ENCODE measurements around the gene FXR2. TPM values are rescaled to one million over a fixed set of nuclear protein-coding genes. Genes with fewer than 3 reads are reported as not detected.

The FXR2 gene
- 118 and 130 TPM in 2 replicates for polyA plus RNA-seq
- polyA minus RNA-seq: 104 and 127 TPM in 2 replicates

DNA sequence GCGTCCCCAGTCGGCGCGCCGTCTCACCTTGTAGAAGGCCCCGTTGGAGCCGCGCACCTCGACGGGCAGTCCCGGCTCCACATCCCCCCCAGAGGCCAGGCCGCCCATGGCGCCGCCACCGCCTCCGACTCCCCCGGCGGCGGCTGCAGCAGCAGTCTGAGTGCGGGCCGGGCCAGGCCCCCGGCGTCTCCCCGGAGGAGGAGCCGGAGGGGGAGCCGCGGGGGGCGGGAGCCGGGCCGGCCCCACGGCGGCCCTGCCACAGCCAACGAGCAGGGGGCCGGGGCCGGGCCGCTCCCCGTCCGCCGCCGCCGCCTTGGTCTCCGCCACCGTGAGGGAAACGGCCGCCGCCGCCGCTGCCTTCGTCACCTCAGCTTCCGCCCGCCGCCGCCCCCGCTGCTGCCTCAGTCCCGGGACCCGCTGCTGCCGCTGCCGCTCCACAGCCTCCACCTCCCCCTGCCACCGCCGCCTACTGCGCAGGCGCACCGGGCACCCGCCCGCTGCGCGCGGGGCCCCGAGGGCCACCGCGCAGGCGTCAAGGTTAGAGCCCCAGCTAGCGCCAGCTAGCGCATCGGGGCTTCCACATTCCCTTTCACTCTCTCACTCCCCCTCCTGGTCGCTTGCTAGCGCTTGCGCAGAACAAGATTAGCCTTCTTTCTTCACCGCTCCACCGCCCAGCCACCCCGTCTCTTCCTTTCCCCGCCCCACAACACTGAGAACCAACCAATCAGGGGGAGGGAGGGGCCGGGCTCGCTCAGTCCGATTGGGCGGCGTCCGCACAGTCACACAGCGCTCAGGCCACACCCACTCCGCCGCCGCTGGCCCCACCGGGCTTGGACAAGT, at the start of gene FXR2:
Gene FXR2 (minus strand): TSS at position 473 of the 840 bp plus-strand sequence. CDS start 365 bp downstream, at position 108.
- TF ChIP-seq TAF1 (IDR thresholded peaks at IDR 0.05; ENCODE audit: low read depth) (no peak), EP300 (conservative IDR thresholded peaks at IDR 0.05; ENCODE audit: poor library complexity, severe bottlenecking) (peak; percentile 69), POLR2AphosphoS5 (IDR thresholded peaks at IDR 0.05) (peak; percentile 98), SMC3 (conservative IDR thresholded peaks at IDR 0.05; ENCODE audit: poor library complexity) (peak; percentile 57), RAD21 (conservative IDR thresholded peaks at IDR 0.05) (peak; percentile 56), EZH2 (IDR thresholded peaks at IDR 0.05; ENCODE audit: borderline replicate concordance, insufficient read depth, low read length, poor library complexity, severe bottlenecking) (no peak), MXI1 (conservative IDR thresholded peaks at IDR 0.05; ENCODE audit: poor library complexity, severe bottlenecking) (peak; percentile 42)
- TF ChIP-seq, protein P1, sequence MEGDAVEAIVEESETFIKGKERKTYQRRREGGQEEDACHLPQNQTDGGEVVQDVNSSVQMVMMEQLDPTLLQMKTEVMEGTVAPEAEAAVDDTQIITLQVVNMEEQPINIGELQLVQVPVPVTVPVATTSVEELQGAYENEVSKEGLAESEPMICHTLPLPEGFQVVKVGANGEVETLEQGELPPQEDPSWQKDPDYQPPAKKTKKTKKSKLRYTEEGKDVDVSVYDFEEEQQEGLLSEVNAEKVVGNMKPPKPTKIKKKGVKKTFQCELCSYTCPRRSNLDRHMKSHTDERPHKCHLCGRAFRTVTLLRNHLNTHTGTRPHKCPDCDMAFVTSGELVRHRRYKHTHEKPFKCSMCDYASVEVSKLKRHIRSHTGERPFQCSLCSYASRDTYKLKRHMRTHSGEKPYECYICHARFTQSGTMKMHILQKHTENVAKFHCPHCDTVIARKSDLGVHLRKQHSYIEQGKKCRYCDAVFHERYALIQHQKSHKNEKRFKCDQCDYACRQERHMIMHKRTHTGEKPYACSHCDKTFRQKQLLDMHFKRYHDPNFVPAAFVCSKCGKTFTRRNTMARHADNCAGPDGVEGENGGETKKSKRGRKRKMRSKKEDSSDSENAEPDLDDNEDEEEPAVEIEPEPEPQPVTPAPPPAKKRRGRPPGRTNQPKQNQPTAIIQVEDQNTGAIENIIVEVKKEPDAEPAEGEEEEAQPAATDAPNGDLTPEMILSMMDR (IDR thresholded peaks at IDR 0.05; ENCODE audit: poor library complexity, severe bottlenecking): peak; percentile 99
- TF ChIP-seq, protein P2, sequence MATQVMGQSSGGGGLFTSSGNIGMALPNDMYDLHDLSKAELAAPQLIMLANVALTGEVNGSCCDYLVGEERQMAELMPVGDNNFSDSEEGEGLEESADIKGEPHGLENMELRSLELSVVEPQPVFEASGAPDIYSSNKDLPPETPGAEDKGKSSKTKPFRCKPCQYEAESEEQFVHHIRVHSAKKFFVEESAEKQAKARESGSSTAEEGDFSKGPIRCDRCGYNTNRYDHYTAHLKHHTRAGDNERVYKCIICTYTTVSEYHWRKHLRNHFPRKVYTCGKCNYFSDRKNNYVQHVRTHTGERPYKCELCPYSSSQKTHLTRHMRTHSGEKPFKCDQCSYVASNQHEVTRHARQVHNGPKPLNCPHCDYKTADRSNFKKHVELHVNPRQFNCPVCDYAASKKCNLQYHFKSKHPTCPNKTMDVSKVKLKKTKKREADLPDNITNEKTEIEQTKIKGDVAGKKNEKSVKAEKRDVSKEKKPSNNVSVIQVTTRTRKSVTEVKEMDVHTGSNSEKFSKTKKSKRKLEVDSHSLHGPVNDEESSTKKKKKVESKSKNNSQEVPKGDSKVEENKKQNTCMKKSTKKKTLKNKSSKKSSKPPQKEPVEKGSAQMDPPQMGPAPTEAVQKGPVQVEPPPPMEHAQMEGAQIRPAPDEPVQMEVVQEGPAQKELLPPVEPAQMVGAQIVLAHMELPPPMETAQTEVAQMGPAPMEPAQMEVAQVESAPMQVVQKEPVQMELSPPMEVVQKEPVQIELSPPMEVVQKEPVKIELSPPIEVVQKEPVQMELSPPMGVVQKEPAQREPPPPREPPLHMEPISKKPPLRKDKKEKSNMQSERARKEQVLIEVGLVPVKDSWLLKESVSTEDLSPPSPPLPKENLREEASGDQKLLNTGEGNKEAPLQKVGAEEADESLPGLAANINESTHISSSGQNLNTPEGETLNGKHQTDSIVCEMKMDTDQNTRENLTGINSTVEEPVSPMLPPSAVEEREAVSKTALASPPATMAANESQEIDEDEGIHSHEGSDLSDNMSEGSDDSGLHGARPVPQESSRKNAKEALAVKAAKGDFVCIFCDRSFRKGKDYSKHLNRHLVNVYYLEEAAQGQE (IDR thresholded peaks at IDR 0.05; ENCODE audit: borderline replicate concordance): no peak
- Histone ChIP-seq H2AFZ (ENCODE audit: low read depth, low read length) (no peak within 1 kb of the TSS), H4K20me1 (ENCODE audit: insufficient read depth) (no peaks in the 10 kb centered on the region), H3K9me2 (ENCODE audit: insufficient read depth, low read length) (no peaks in the 10 kb centered on the region), H3K27me3 (ENCODE audit: insufficient read depth, low read depth, low read length) (no peaks in the 10 kb centered on the region), H3F3A (ENCODE audit: insufficient read depth, low read length, poor library complexity, severe bottlenecking) (no peaks in the 10 kb centered on the region), H3K79me2 (replicated peaks; ENCODE audit: insufficient read depth, low read length) (peaks cover 44% of the 10 kb centered on the region), H3K27ac (ENCODE audit: low read length) (peak within 1 kb of the TSS; percentile 82), H3K36me3 (ENCODE audit: insufficient read depth, low read length) (no peaks in the 10 kb centered on the region), H3K4me2 (ENCODE audit: low read length) (peak within 1 kb of the TSS; percentile 87), H3K9me3 (ENCODE audit: low read length) (no peaks in the 10 kb centered on the region), H3K9ac (ENCODE audit: low read length) (peak within 1 kb of the TSS; percentile 94), H3K4me3 (ENCODE audit: low read length) (peak within 1 kb of the TSS; percentile 96)

DNA sequence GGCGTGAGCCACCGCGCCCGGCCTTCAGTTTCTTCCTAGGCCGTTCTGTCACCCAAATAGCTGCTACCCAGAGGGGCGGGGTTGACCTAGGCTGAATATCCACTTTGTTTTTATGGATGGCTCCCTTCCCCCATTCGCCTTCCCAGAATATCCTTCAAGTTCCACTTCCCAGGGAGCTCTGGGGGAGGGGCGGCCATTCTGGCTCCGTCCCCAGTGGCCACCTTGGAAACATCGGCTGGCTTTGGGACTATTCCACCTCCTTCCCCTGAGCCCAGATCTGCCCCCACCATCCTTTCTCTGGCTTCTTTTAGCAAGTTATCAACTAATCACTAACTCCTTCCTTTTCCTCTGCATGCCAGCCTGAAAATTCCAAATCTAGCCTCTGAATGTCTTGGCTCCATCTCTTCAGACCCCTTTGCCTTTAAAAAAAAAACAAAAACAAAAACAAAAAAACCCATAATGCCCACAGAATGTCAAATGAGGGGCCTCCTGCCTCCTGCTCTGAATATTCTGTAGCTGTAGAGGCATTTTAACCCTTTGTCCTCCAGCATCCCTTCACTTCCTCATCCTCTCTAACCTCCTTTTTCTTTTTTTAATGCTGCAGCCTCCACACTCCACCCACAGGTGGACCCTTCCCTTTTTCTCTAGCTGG, 42.4 kb upstream of the FXR2 start:
- no peaks in the 10 kb centered on the region for H4K20me1 ChIP-seq (ENCODE audit: insufficient read depth)
- no peak overlapping the region for H2AFZ ChIP-seq (ENCODE audit: low read depth, low read length)
- H3K4me2 ChIP-seq (ENCODE audit: low read length): no peak overlapping the region
- H3K9ac ChIP-seq (ENCODE audit: low read length): no peak overlapping the region
- H3K27ac ChIP-seq (ENCODE audit: low read length): no peak overlapping the region
- no peaks in the 10 kb centered on the region for H3K27me3 ChIP-seq (ENCODE audit: insufficient read depth, low read depth, low read length)
- no peaks in the 10 kb centered on the region for H3K9me3 ChIP-seq (ENCODE audit: low read length)
- H3K9me2 ChIP-seq (ENCODE audit: insufficient read depth, low read length): no peaks in the 10 kb centered on the region
- no peak for TF ChIP-seq EP300 (conservative IDR thresholded peaks at IDR 0.05; ENCODE audit: poor library complexity, severe bottlenecking)
- peaks cover 6% of the 10 kb centered on the region for H3K79me2 ChIP-seq (replicated peaks; ENCODE audit: insufficient read depth, low read length)
- no peaks in the 10 kb centered on the region for H3F3A ChIP-seq (ENCODE audit: insufficient read depth, low read length, poor library complexity, severe bottlenecking)
- H3K36me3 ChIP-seq (ENCODE audit: insufficient read depth, low read length): no peaks in the 10 kb centered on the region
- no peak overlapping the region for H3K4me3 ChIP-seq (ENCODE audit: low read length)

Measured in neural cell (in vitro differentiated cells).